Neuronal stem cell (in vitro differentiated cells): ENCODE data around the gene PPM1L.

Experiments
- DNase-seq: peaks from one replicate; pipeline ENCODE4 v3.0.0-alpha.2; 2013; ENCODE audit warnings: low spot score
- H2AFZ ChIP-seq: one replicate; pipeline ENCODE4 v1.6.1; 2013; ENCODE audit warnings: mild to moderate bottlenecking, low read length, inconsistent platforms
- H2AK5ac ChIP-seq: 2 replicates; pipeline ENCODE4 v1.6.1; 2013; ENCODE audit warnings: low read depth, mild to moderate bottlenecking, inconsistent platforms, low read length, moderate library complexity, mixed read lengths
- H2BK120ac ChIP-seq: 2 replicates; pipeline ENCODE4 v1.6.1; 2013; ENCODE audit warnings: low read depth, mild to moderate bottlenecking, inconsistent platforms, low read length, moderate library complexity, mixed read lengths
- H2BK12ac ChIP-seq: one replicate; pipeline ENCODE4 v1.6.1; 2013; ENCODE audit warnings: low read length, inconsistent platforms
- H2BK15ac ChIP-seq: 2 replicates; pipeline ENCODE4 v1.6.1; 2013; ENCODE audit warnings: mild to moderate bottlenecking, low read length, inconsistent platforms, mixed read lengths
- H2BK5ac ChIP-seq: one replicate; pipeline ENCODE4 v1.6.1; 2013; ENCODE audit warnings: inconsistent platforms, mild to moderate bottlenecking, low read length, moderate library complexity
- H3K14ac ChIP-seq: one replicate; pipeline ENCODE4 v1.6.1; 2013; ENCODE audit warnings: low read length, inconsistent platforms
- H3K18ac ChIP-seq: 2 replicates; pipeline ENCODE4 v1.6.1; 2013; ENCODE audit warnings: low read length, inconsistent platforms
- H3K23ac ChIP-seq: 2 replicates; pipeline ENCODE4 v1.6.1; 2013; ENCODE audit warnings: low read depth, mild to moderate bottlenecking, mixed read lengths, low read length, inconsistent platforms; ENCODE audit not compliant: poor library complexity
- H3K27ac ChIP-seq: replicated peaks from 3 replicates; pipeline ENCODE4 v1.5.1; 2013; ENCODE audit warnings: low read length, inconsistent platforms
- H3K27me3 ChIP-seq, 3 experiments: 2 replicates each; pipeline ENCODE4 v1.6.1; 2013; ENCODE audit warnings: low read length in 3 of 3, mild to moderate bottlenecking in 2 of 3, inconsistent platforms in 1 of 3, low read depth in 1 of 3, mixed read lengths in 1 of 3, moderate library complexity in 1 of 3; ENCODE audit not compliant: control insufficient read depth in 3 of 3, insufficient read depth in 3 of 3
- H3K36me3 ChIP-seq, 2 donors: replicated peaks in 1 of 2; 2 replicates each; pipeline ENCODE4 v1.6.1; 2013; ENCODE audit warnings: low read length in 2 of 2; ENCODE audit not compliant: control insufficient read depth in 2 of 2, insufficient read depth in 2 of 2
- H3K4ac ChIP-seq: 2 replicates; pipeline ENCODE4 v1.6.1; 2013; ENCODE audit warnings: inconsistent platforms, mild to moderate bottlenecking, low read length, moderate library complexity
- H3K4me1 ChIP-seq, 2 donors: 1 replicate in 1 of 2; 2 replicates in 1 of 2; pipeline ENCODE4 v1.6.1; 2013; ENCODE audit warnings: low read length in 2 of 2, low read depth in 1 of 2; ENCODE audit not compliant: control insufficient read depth in 2 of 2, insufficient read depth in 1 of 2
- H3K4me2 ChIP-seq: one replicate; pipeline ENCODE4 v1.6.1; 2013; ENCODE audit warnings: mild to moderate bottlenecking, low read length, inconsistent platforms; ENCODE audit not compliant: insufficient read depth, poor library complexity, severe bottlenecking
- H3K4me3 ChIP-seq, 2 donors: 2 replicates each; pipeline ENCODE4 v1.5.1; 2013; ENCODE audit warnings: low read length in 2 of 2, mild to moderate bottlenecking in 2 of 2, inconsistent platforms in 1 of 2, moderate library complexity in 1 of 2
- H3K79me1 ChIP-seq: one replicate; pipeline ENCODE4 v1.6.1; 2013; ENCODE audit warnings: low read depth, mild to moderate bottlenecking, inconsistent platforms, low read length, moderate library complexity
- H3K9ac ChIP-seq: one replicate; pipeline ENCODE4 v1.6.1; 2013; ENCODE audit warnings: mild to moderate bottlenecking, low read depth, low read length, inconsistent platforms; ENCODE audit not compliant: poor library complexity
- H3K9me3 ChIP-seq, 2 donors: replicated peaks in 1 of 2; 2 replicates each; pipeline versions ENCODE3 to v1.6.1; 2013; ENCODE audit warnings: low read length in 2 of 2, mild to moderate bottlenecking in 2 of 2, inconsistent platforms in 1 of 2, low read depth in 1 of 2, mixed read lengths in 1 of 2, moderate library complexity in 1 of 2; ENCODE audit not compliant: control insufficient read depth in 2 of 2, insufficient read depth in 1 of 2
- H4K8ac ChIP-seq: one replicate; pipeline ENCODE4 v1.6.1; 2013; ENCODE audit warnings: low read depth, mild to moderate bottlenecking, inconsistent platforms, low read length, moderate library complexity
- H4K91ac ChIP-seq: one replicate; pipeline ENCODE4 v1.6.1; 2013; ENCODE audit warnings: low read length, low read depth, mild to moderate bottlenecking, inconsistent platforms; ENCODE audit not compliant: poor library complexity
- WGBS, 2 donors: extraction: QIAGEN DNeasy Blood & Tissue Kit; methylation state at CpG; one replicate each; pipeline ENCODE4 v1.1.7; 2013; ENCODE audit warnings: missing lambda C conversion rate in 2 of 2, mixed read lengths in 1 of 2; ENCODE audit not compliant: insufficient read length in 2 of 2, insufficient replicate concordance in 1 of 2; ENCODE audit errors: extremely low coverage in 2 of 2; 5-methylcytosine and 5-hydroxymethylcytosine counted together

PPM1L gene

GRCh38 chr3:160987982-160988964 lies 232.2 kb downstream of the PPM1L start:
- no CpG with 5 or more reads among the region's 4 CpGs for WGBS, 2 donors

DNA sequence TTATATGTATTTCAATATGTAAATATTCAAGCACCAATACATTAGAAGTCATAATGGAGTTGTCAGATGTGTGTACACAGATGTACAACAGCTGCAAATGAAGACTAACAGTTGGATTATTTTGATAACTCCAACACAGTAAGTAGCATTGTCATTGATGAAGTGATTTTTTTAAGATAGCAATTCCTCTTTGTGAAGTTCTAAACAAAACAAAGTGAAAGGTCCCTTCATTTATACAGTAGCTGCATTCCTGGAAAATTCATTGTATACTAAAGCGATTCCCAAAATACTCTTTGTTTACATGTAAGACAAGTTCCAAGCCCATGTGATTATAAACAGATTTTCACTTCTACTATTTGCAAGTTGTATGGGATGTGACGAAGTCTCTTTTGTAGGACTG lies 234.4 kb downstream of the PPM1L start:
- Histone ChIP-seq H2BK12ac (no peak overlapping the region), H2AFZ (no peak overlapping the region), H2BK120ac (no peak overlapping the region), H2BK5ac (no peak overlapping the region), H3K4me3 (no peak overlapping the region), H3K18ac (no peak overlapping the region), H3K27ac (no peak overlapping the region), H3K14ac (no peak overlapping the region), H3K9me3 (peaks cover 0 to 2% of the 10 kb centered on the region in 2 donors), H3K9ac (no peak overlapping the region), H3K4me1 (no peaks in the 10 kb centered on the region), H4K91ac (no peak overlapping the region), H3K4ac (no peak overlapping the region), H3K79me1 (no peaks in the 10 kb centered on the region), H2AK5ac (no peak overlapping the region), H3K4me2 (no peak overlapping the region), H2BK15ac (no peak overlapping the region), H4K8ac (no peak overlapping the region), H3K27me3 (no peaks in the 10 kb centered on the region), H3K23ac (no peak overlapping the region), H3K36me3 (no peaks in the 10 kb centered on the region)
- no peak for DNase-seq
- WGBS, 2 donors, result no CpG with 5 or more reads among the region's 2 CpGs

More at GRCh38 chr3:160987982-160988964, 232.2 kb downstream of the PPM1L start:
- H4K91ac ChIP-seq, result no peak overlapping the region
- H3K9ac ChIP-seq, result no peak overlapping the region
- no peak overlapping the region for H2AK5ac ChIP-seq
- no peak overlapping the region for H3K4ac ChIP-seq
- H2BK5ac ChIP-seq, result no peak overlapping the region
- no peaks in the 10 kb centered on the region for H3K36me3 ChIP-seq
- peaks cover 0 to 3% of the 10 kb centered on the region in 2 donors for H3K4me1 ChIP-seq
- no peaks in the 10 kb centered on the region for H3K79me1 ChIP-seq
- H4K8ac ChIP-seq, result no peak overlapping the region
- H2BK120ac ChIP-seq, result no peak overlapping the region
- no peak overlapping the region for H3K18ac ChIP-seq
- H3K9me3 ChIP-seq, result peaks cover 0 to 10% of the 10 kb centered on the region in 2 donors
- no peak overlapping the region for H3K23ac ChIP-seq
- H3K27me3 ChIP-seq, result no peaks in the 10 kb centered on the region
- H3K14ac ChIP-seq, result no peak overlapping the region
- no peak overlapping the region for H3K4me2 ChIP-seq
- H2AFZ ChIP-seq, result no peak overlapping the region
- no peak overlapping the region for H2BK15ac ChIP-seq
- no peak overlapping the region for H3K27ac ChIP-seq
- no peak overlapping the region for H2BK12ac ChIP-seq
- no peak for DNase-seq
- no peak overlapping the region for H3K4me3 ChIP-seq

- H2BK5ac ChIP-seq, result no peak overlapping the region
- no peak overlapping the region for H2BK12ac ChIP-seq
- no peak overlapping the region for H2AK5ac ChIP-seq
- H3K23ac ChIP-seq, result no peak overlapping the region
- H3K36me3 ChIP-seq, result no peaks in the 10 kb centered on the region
- H3K4me1 ChIP-seq, result no peaks in the 10 kb centered on the region
- no peaks in the 10 kb centered on the region for H3K79me1 ChIP-seq
- no peak overlapping the region for H3K4me3 ChIP-seq
- no peaks in the 10 kb centered on the region for H3K27me3 ChIP-seq
- no peak overlapping the region for H4K8ac ChIP-seq
- no peak overlapping the region for H4K91ac ChIP-seq
- no peak overlapping the region for H3K9ac ChIP-seq
- peaks cover 0 to 5% of the 10 kb centered on the region in 2 donors for H3K9me3 ChIP-seq
- no peak overlapping the region for H3K18ac ChIP-seq
- no peak for DNase-seq
- no peak overlapping the region for H3K14ac ChIP-seq
- H3K27ac ChIP-seq, result no peak overlapping the region
- no peak overlapping the region for H2BK15ac ChIP-seq
- no peak overlapping the region for H2BK120ac ChIP-seq
- H3K4me2 ChIP-seq, result no peak overlapping the region
- H3K4ac ChIP-seq, result no peak overlapping the region
- no CpG with 5 or more reads among the region's 3 CpGs for WGBS, 2 donors
- H2AFZ ChIP-seq, result no peak overlapping the region
Observed at GRCh38 chr3:160992712-160993111, 236.7 kb downstream of the PPM1L start.

- Histone ChIP-seq H2BK120ac (no peak overlapping the region), H2AFZ (no peak overlapping the region), H3K23ac (no peak overlapping the region), H2BK5ac (no peak overlapping the region), H3K14ac (no peak overlapping the region), H3K79me1 (no peaks in the 10 kb centered on the region), H3K4ac (no peak overlapping the region), H3K4me1 (peaks cover 3 to 4% of the 10 kb centered on the region in 2 donors), H3K4me2 (no peak overlapping the region), H3K27ac (no peak overlapping the region), H3K4me3 (no peak overlapping the region), H3K9me3 (peaks cover 2 to 7% of the 10 kb centered on the region in 2 donors), H3K9ac (no peak overlapping the region), H2AK5ac (no peak overlapping the region), H4K91ac (no peak overlapping the region), H3K27me3 (no peaks in the 10 kb centered on the region), H4K8ac (no peak overlapping the region), H2BK12ac (no peak overlapping the region), H2BK15ac (no peak overlapping the region), H3K18ac (no peak overlapping the region), H3K36me3 (peaks cover 0 to 1% of the 10 kb centered on the region in 2 donors)
- no peak for DNase-seq
Observed at GRCh38 chr3:160996811-160997210, 240.8 kb downstream of the PPM1L start.
